MCF 10A (cell line): ENCODE data around the gene RNU7-1. TPM values are rescaled to one million over a fixed set of nuclear protein-coding genes. Genes with fewer than 3 reads are reported as not detected.

Source experiments
- BruUV-seq: library from RNA; stranded (reverse); fragments of 400-500 nt; replicated peaks from 2 replicates; lab custom pipeline; 2021; lab: Mats Ljungman, UMichigan
- CTCF ChIA-PET: fragments of 300-600 bp; sonication (Branson Sonifier 250); formaldehyde crosslinking; extraction: SDS; loops from one replicate; lab custom pipeline; 2021; ENCODE audit warnings: antibody characterized with exemption, inconsistent platforms; lab: Yijun Ruan, JAX
- POLR2A ChIA-PET: fragments of 300-600, 350-650 bp; sonication (Branson Sonifier 250); formaldehyde crosslinking; extraction: SDS; loops from one replicate; lab custom pipeline; 2020; ENCODE audit warnings: antibody characterized with exemption, inconsistent platforms; lab: Yijun Ruan, JAX
- DNase-seq: peaks from one replicate; pipeline ENCODE4 v3.0.0-alpha.2; 2018; ENCODE audit not compliant: unreplicated experiment
- H3K27ac Mint-ChIP-seq: one replicate; pipeline ENCODE4 v1.8.0; 2022; ENCODE audit warnings: mild to moderate bottlenecking, low read depth, mixed read lengths; ENCODE audit not compliant: unreplicated experiment
- H3K27me3 Mint-ChIP-seq: one replicate; pipeline ENCODE4 v1.8.0; 2022; ENCODE audit warnings: mixed read lengths; ENCODE audit not compliant: insufficient read depth, unreplicated experiment
- H3K36me3 Mint-ChIP-seq: one replicate; pipeline ENCODE4 v1.8.0; 2022; ENCODE audit warnings: mild to moderate bottlenecking, moderate library complexity, mixed read lengths; ENCODE audit not compliant: insufficient read depth, unreplicated experiment
- H3K4me1 Mint-ChIP-seq: one replicate; pipeline ENCODE4 v1.8.0; 2022; ENCODE audit warnings: mixed read lengths; ENCODE audit not compliant: insufficient read depth, unreplicated experiment
- H3K4me3 Mint-ChIP-seq: one replicate; pipeline ENCODE4 v1.8.0; 2022; ENCODE audit warnings: mild to moderate bottlenecking, moderate library complexity, mixed read lengths; ENCODE audit not compliant: unreplicated experiment
- H3K9me3 Mint-ChIP-seq: one replicate; pipeline ENCODE4 v1.8.0; 2022; ENCODE audit warnings: mixed read lengths; ENCODE audit not compliant: unreplicated experiment
- CTCF ChIP-seq: fragments of 200-600 bp; IDR thresholded peaks from one replicate; pipeline ENCODE4 v1.8.0; 2022; ENCODE audit warnings: antibody characterized with exemption, mild to moderate bottlenecking; ENCODE audit not compliant: unreplicated experiment
- intact Hi-C: fragments of 100-400 bp; cut with micrococcal nuclease; formaldehyde crosslinking; loops from 2 replicates; pipeline ENCODE4 v1.14.1; 2022
- total RNA-seq: library from RNA; stranded (reverse); gene quantifications from 2 replicates; pipeline ENCODE4 v1.2.3, GENCODE V29; 2022

RNU7-1 gene
- total RNA-seq, 1 experiment from 2014 or later: not detected

- DNase-seq: no peak
- intact Hi-C loops: no loop called here
- CTCF ChIA-PET: interaction anchor here (0.5 to 1.1 kb wide), 3 partner anchors 102 to 134 kb away, joined by 3 to 4 read pairs (median 3); no protein-coding TSS in a partner anchor
- no peaks in the 10 kb centered on the region for H3K4me1 Mint-ChIP-seq
- BruUV-seq: no TSS peak
- TF ChIP-seq CTCF: no peak
- no peak overlapping the region for H3K4me3 Mint-ChIP-seq
- no peak overlapping the region for H3K27ac Mint-ChIP-seq
- H3K27me3 Mint-ChIP-seq: no peaks in the 10 kb centered on the region
- POLR2A ChIA-PET: interaction anchor here (0.6 to 2.0 kb wide), 5 partner anchors 15 to 333 kb away, joined by 3 to 8 read pairs (median 4); partner anchors contain the start of genes C12orf57 and RNU7-1
- peaks cover 86% of the 10 kb centered on the region for H3K36me3 Mint-ChIP-seq
- H3K9me3 Mint-ChIP-seq: no peaks in the 10 kb centered on the region
Observed at GRCh38 chr12:6978188-6978587, 34.6 kb downstream of the RNU7-1 start.

DNA sequence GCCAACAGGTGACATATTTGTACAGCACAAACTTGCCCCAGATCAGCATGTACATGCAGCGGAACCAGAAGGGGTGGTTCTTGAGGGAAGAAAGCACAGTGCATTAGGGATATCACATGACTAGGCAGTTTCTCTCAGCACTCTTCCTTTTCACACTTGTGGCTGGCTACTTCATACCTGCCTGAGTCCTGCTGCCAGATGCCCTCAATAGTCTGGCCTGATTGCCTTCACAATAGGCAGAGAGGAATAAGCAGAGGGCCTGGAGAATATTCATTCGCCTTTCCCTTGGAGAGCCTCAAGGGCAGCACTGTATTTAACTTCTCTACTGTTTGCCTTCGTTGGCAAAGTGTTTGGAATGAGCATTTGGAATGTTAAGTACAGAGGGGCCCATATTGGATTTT is 35.0 kb downstream of the RNU7-1 start:
- no peak for TF ChIP-seq CTCF
- BruUV-seq: no TSS peak
- DNase-seq: no peak
- Mint-ChIP-seq H3K27ac (no peak overlapping the region), H3K4me1 (no peaks in the 10 kb centered on the region), H3K27me3 (no peaks in the 10 kb centered on the region), H3K9me3 (no peaks in the 10 kb centered on the region), H3K36me3 (peaks cover 82% of the 10 kb centered on the region), H3K4me3 (no peak overlapping the region)
- CTCF ChIA-PET: interaction anchor here (0.5 kb wide), 1 partner anchor 102 kb away, joined by 3 read pairs; no protein-coding TSS in a partner anchor
- intact Hi-C loops: no loop called here
- POLR2A ChIA-PET: interaction anchor here (0.9 to 1.3 kb wide), 3 partner anchors 15 to 55 kb away, joined by 3 to 4 read pairs (median 3); partner anchors contain the start of genes C12orf57 and RNU7-1

DNA sequence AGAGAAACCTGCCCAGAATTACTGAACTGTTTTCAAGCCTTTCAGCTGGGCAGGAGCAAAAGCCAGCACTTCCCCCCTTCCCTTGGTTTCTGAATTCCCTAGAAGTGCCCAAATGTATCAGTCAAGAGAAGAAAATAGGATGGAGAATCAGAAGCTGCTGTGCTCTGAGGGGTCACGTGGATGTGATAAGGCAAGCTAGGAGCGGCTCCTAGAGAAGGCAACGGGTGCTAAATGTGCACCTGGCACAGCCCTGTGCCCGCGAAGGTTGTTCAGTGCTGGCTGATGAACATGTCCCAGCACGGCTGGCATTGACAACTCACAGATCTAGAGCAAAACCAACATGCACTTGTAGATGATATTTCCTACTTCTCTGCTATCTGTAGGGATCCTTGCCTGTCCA is 35.4 kb downstream of the RNU7-1 start:
- ChIA-PET POLR2A (interaction anchor here (1.3 kb wide), 1 partner anchor 35 kb away, joined by 3 read pairs; the partner anchor contains the start of genes C12orf57 and RNU7-1), CTCF (interaction anchor here (0.5 to 1.1 kb wide), 2 partner anchors 14 to 101 kb away, joined by 3 read pairs; no protein-coding TSS in a partner anchor)
- TF ChIP-seq CTCF: no peak
- no peaks in the 10 kb centered on the region for H3K4me1 Mint-ChIP-seq
- no peak for DNase-seq
- intact Hi-C loops: no loop called here
- H3K4me3 Mint-ChIP-seq: no peak overlapping the region
- H3K27me3 Mint-ChIP-seq: no peaks in the 10 kb centered on the region
- BruUV-seq: no TSS peak
- H3K9me3 Mint-ChIP-seq: no peaks in the 10 kb centered on the region
- H3K27ac Mint-ChIP-seq: no peak overlapping the region
- peaks cover 80% of the 10 kb centered on the region for H3K36me3 Mint-ChIP-seq

- no peak for DNase-seq
- no peaks in the 10 kb centered on the region for H3K9me3 Mint-ChIP-seq
- no peak for TF ChIP-seq CTCF
- ChIA-PET POLR2A (no interaction called here), CTCF (interaction anchor here (0.6 to 1.1 kb wide), 2 partner anchors 14 to 162 kb away, joined by 3 read pairs; no protein-coding TSS in a partner anchor)
- H3K27ac Mint-ChIP-seq: no peak overlapping the region
- H3K36me3 Mint-ChIP-seq: peaks cover 80% of the 10 kb centered on the region
- no peak overlapping the region for H3K4me3 Mint-ChIP-seq
- no TSS peak for BruUV-seq
- no peaks in the 10 kb centered on the region for H3K27me3 Mint-ChIP-seq
- H3K4me1 Mint-ChIP-seq: no peaks in the 10 kb centered on the region
- intact Hi-C loops: no loop called here
Observed at GRCh38 chr12:6979453-6979852, 35.8 kb downstream of the RNU7-1 start.
